Keratinocyte (primary cell): Measurements from ENCODE around the gene GPR158.

Source experiments
- EZH2 ChIP-seq: IDR thresholded peaks from one replicate; pipeline ENCODE4 v1.6.1; 2012; ENCODE audit warnings: inconsistent platforms, mild to moderate bottlenecking, low read length, moderate library complexity
- TF ChIP-seq, protein P1 (sequence below), 3 experiments: IDR thresholded peaks in 1 of 3; conservative IDR thresholded peaks in 1 of 3; optimal IDR thresholded peaks in 1 of 3; 2 replicates in 2 of 3; 3 replicates in 1 of 3; pipeline versions ENCODE3 to v1.5.1; 2011; ENCODE audit warnings: low read length in 3 of 3, mild to moderate bottlenecking in 3 of 3, moderate library complexity in 2 of 3, control low read depth in 1 of 3, inconsistent platforms in 1 of 3; ENCODE audit not compliant: insufficient read depth in 2 of 3; ENCODE audit errors: extremely low read depth in 1 of 3

DNA sequence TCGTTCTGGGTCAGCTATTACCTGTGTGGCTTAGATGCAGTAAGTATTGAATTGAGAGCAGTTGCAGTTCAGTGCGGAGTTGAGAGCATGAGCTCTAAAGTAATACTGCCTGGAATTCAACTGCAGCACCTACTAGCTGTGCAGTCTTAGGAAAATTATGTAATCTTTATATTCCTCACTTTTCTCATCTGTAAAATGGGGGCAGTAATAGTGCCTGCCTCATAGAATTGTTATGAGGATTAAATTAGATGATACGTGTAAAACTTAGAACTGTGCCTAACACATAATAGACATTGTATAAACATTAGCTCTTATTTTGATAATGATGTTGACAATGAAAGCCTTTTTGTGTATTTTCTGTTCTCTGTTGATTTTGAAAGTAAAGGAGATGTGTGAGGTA lies 330.0 kb downstream of the GPR158 start:
- TF ChIP-seq, protein P1, sequence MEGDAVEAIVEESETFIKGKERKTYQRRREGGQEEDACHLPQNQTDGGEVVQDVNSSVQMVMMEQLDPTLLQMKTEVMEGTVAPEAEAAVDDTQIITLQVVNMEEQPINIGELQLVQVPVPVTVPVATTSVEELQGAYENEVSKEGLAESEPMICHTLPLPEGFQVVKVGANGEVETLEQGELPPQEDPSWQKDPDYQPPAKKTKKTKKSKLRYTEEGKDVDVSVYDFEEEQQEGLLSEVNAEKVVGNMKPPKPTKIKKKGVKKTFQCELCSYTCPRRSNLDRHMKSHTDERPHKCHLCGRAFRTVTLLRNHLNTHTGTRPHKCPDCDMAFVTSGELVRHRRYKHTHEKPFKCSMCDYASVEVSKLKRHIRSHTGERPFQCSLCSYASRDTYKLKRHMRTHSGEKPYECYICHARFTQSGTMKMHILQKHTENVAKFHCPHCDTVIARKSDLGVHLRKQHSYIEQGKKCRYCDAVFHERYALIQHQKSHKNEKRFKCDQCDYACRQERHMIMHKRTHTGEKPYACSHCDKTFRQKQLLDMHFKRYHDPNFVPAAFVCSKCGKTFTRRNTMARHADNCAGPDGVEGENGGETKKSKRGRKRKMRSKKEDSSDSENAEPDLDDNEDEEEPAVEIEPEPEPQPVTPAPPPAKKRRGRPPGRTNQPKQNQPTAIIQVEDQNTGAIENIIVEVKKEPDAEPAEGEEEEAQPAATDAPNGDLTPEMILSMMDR (optimal IDR thresholded peaks at IDR 0.05 in 1 of 3, IDR thresholded peaks at IDR 0.05 in 1 of 3, conservative IDR thresholded peaks at IDR 0.05 in 1 of 3; ENCODE audit: extremely low read depth in 1 of 3, insufficient read depth in 2 of 3, low read length in 3 of 3), result no peak
- TF ChIP-seq EZH2, result no peak
